B cell (primary cell): ENCODE measurements around the gene CREB5. TPM values are rescaled to one million over a fixed set of nuclear protein-coding genes. Genes with fewer than 3 reads are reported as not detected.

Experiments
- ATAC-seq: fragments of 200-7000 bp; cut with Tn5 transposase; one replicate; pipeline ENCODE4 v1.10.0; 2021; ENCODE audit warnings: low read depth, mild to moderate bottlenecking, moderate number of reproducible peaks, moderate library complexity
- CTCF ChIA-PET: fragments of 350-600 bp; sonication (Branson Sonifier 250); formaldehyde crosslinking; loops from one replicate; lab custom pipeline; 2021; ENCODE audit warnings: antibody characterized with exemption, inconsistent platforms; lab: Charles Lee
- POLR2A ChIA-PET: fragments of 350-600 bp; sonication (Branson Sonifier 250); formaldehyde crosslinking; loops from one replicate; lab custom pipeline; 2021; ENCODE audit warnings: antibody characterized with exemption; lab: Charles Lee
- DNase-seq: peaks from one replicate; pipeline ENCODE4 v3.0.0; 2013
- H2AFZ ChIP-seq: 2 replicates; pipeline ENCODE4 v1.6.1; 2012; ENCODE audit warnings: mild to moderate bottlenecking, low read depth, low read length; ENCODE audit not compliant: insufficient read depth, poor library complexity, severe bottlenecking
- H3K27ac ChIP-seq, 2 donors: 1 replicate in 1 of 2; 2 replicates in 1 of 2; pipeline ENCODE4 v1.5.1; 2012 to 2013; ENCODE audit warnings: low read length in 2 of 2, mild to moderate bottlenecking in 2 of 2, moderate library complexity in 1 of 2
- H3K27me3 ChIP-seq, 4 experiments: fragments of 200-600 bp in 1 of 4; sonication (generic) in 1 of 4; replicated peaks in 1 of 4; 1 replicate in 2 of 4; 2 replicates in 2 of 4; pipeline versions ENCODE4 v1.6.1 to v1.7.0; 2013 to 2016; ENCODE audit warnings: low read length in 3 of 4, mild to moderate bottlenecking in 2 of 4, mixed read lengths in 1 of 4, moderate library complexity in 1 of 4; ENCODE audit not compliant: insufficient read depth in 4 of 4, control insufficient read depth in 3 of 4; ENCODE audit errors: control extremely low read depth in 1 of 4
- H3K36me3 ChIP-seq, 2 experiments: replicated peaks in 1 of 2; 1 replicate in 1 of 2; 2 replicates in 1 of 2; pipeline versions ENCODE4 v1.6.1 to v1.7.1; 2013; ENCODE audit warnings: low read length in 1 of 2; ENCODE audit not compliant: insufficient read depth in 2 of 2, control insufficient read depth in 1 of 2; ENCODE audit errors: control extremely low read depth in 1 of 2, extremely low read depth in 1 of 2
- H3K4me1 ChIP-seq, 2 donors: fragments of 200-600 bp in 1 of 2; sonication (generic) in 1 of 2; 1 replicate in 1 of 2; 2 replicates in 1 of 2; pipeline versions ENCODE4 v1.5.1 to v1.6.1; 2013 to 2017; ENCODE audit warnings: low read length in 2 of 2; ENCODE audit not compliant: control insufficient read depth in 2 of 2, insufficient read depth in 2 of 2
- H3K4me2 ChIP-seq: replicated peaks from 2 replicates; pipeline ENCODE3; 2012; ENCODE audit warnings: mild to moderate bottlenecking, low read depth, low read length; ENCODE audit not compliant: poor library complexity, severe bottlenecking
- H3K4me3 ChIP-seq, 5 experiments: fragments of 200-600 bp in 1 of 5; sonication (generic) in 1 of 5; 1 replicate in 3 of 5; 2 replicates in 2 of 5; pipeline versions ENCODE4 v1.5.1 to v1.7.0; 2011 to 2016; ENCODE audit warnings: low read length in 4 of 5, mild to moderate bottlenecking in 4 of 5, low read depth in 2 of 5, control low read depth in 1 of 5, moderate library complexity in 1 of 5; ENCODE audit not compliant: insufficient read depth in 1 of 5; ENCODE audit errors: control extremely low read depth in 1 of 5, extremely low read depth in 1 of 5
- H3K79me2 ChIP-seq: fragments of 200-600 bp; sonication (generic); one replicate; pipeline ENCODE4 v1.6.0; 2016; ENCODE audit warnings: low read length; ENCODE audit not compliant: control insufficient read depth, insufficient read depth
- H3K9ac ChIP-seq: fragments of 200-600 bp; sonication (generic); 2 replicates; pipeline ENCODE4 v1.6.1; 2017; ENCODE audit warnings: mild to moderate bottlenecking, low read length, moderate library complexity
- H3K9me3 ChIP-seq, 3 donors: one replicate each; pipeline versions ENCODE4 v1.6.1 to v1.7.1; 2013; ENCODE audit warnings: low read length in 2 of 3; ENCODE audit not compliant: control insufficient read depth in 2 of 3, insufficient read depth in 1 of 3; ENCODE audit errors: control extremely low read depth in 1 of 3
- H4K20me1 ChIP-seq: 2 replicates; pipeline ENCODE4 v1.6.0; 2012; ENCODE audit warnings: mild to moderate bottlenecking, low read length; ENCODE audit not compliant: insufficient read depth, control insufficient read depth, poor library complexity, severe bottlenecking
- H3K27ac Mint-ChIP-seq: one replicate; pipeline ENCODE4 v1.8.0; 2021; ENCODE audit warnings: mixed read lengths
- H3K27me3 Mint-ChIP-seq: one replicate; pipeline ENCODE4 v1.8.0; 2021; ENCODE audit warnings: mixed read lengths
- H3K4me1 Mint-ChIP-seq: one replicate; pipeline ENCODE4 v1.8.0; 2021; ENCODE audit warnings: mixed read lengths
- H3K4me3 Mint-ChIP-seq: one replicate; pipeline ENCODE4 v1.8.0; 2021; ENCODE audit warnings: mixed read lengths
- H3K9me3 Mint-ChIP-seq: one replicate; pipeline ENCODE4 v1.8.0; 2022; ENCODE audit warnings: mixed read lengths; ENCODE audit not compliant: insufficient read depth
- EZH2 ChIP-seq: IDR thresholded peaks from 2 replicates; pipeline ENCODE4 v1.6.1; 2012; ENCODE audit warnings: borderline replicate concordance, low read depth, mild to moderate bottlenecking, moderate library complexity, low read length; ENCODE audit not compliant: insufficient read depth, poor library complexity, severe bottlenecking
- WGBS: methylation state at CpG from one replicate; pipeline ENCODE4 v1.1.5; 2013; ENCODE audit warnings: missing lambda C conversion rate; ENCODE audit not compliant: insufficient coverage; 5-methylcytosine and 5-hydroxymethylcytosine counted together
- intact Hi-C: fragments of 100-400 bp; cut with micrococcal nuclease; formaldehyde crosslinking; loops from one replicate; pipeline ENCODE4 v1.10.0; 2022
- polyA plus RNA-seq: library from polyadenylated mRNA; depleted of rRNA; stranded (reverse); fragments of >200 nt; gene quantifications from 2 replicates; pipeline ENCODE4 v1.2.3, GENCODE V29; 2012
- total RNA-seq, 2 donors: library from RNA; stranded (reverse); fragments of 120-200 nt in 1 of 2; gene quantifications; 1 replicate in 1 of 2; 2 replicates in 1 of 2; pipeline versions ENCODE4 v1.2.3 to v1.2.4, GENCODE V29; 2013 to 2022
- TF ChIP-seq, protein P1 (sequence below): fragments of 200-600 bp; IDR thresholded peaks from one replicate; pipeline ENCODE4 v1.8.0; 2022; ENCODE audit warnings: antibody characterized with exemption, mild to moderate bottlenecking

Gene CREB5
- total and polyA plus RNA-seq, 2 donors (not counting 1 experiment from before 2014, with no cell fraction given) = 0.05 to 0.95 TPM

DNA sequence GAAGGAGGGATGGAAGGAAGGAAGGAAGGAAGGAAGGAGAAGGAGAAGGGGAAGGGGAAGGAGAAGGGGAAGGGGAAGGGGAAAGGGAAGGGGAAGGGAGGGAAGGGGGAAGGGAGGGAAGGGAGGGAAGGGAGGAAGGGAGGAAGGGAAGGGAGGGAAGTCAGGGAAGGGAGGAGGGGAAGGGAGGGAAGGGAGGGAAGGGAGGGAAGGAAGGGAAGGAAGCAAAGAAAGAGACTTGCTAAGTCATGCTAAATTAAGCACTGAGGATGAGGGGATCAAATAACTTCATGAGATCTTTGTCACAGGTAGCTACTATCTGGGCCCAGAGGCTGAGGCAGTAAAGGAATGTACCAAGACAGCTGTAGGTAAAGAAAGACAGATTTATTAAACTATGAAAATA lies 429.4 kb downstream of the CREB5 start:
- TF ChIP-seq, protein P1, sequence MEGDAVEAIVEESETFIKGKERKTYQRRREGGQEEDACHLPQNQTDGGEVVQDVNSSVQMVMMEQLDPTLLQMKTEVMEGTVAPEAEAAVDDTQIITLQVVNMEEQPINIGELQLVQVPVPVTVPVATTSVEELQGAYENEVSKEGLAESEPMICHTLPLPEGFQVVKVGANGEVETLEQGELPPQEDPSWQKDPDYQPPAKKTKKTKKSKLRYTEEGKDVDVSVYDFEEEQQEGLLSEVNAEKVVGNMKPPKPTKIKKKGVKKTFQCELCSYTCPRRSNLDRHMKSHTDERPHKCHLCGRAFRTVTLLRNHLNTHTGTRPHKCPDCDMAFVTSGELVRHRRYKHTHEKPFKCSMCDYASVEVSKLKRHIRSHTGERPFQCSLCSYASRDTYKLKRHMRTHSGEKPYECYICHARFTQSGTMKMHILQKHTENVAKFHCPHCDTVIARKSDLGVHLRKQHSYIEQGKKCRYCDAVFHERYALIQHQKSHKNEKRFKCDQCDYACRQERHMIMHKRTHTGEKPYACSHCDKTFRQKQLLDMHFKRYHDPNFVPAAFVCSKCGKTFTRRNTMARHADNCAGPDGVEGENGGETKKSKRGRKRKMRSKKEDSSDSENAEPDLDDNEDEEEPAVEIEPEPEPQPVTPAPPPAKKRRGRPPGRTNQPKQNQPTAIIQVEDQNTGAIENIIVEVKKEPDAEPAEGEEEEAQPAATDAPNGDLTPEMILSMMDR = no peak
- TF ChIP-seq EZH2 = no peak
- H3K27me3 Mint-ChIP-seq = peaks cover 14% of the 10 kb centered on the region
- ATAC-seq (no peak), DNase-seq (no peak)
- no peak overlapping the region for H3K4me3 Mint-ChIP-seq
- no peaks in the 10 kb centered on the region for H3K4me1 ChIP-seq
- no peak overlapping the region for H3K9ac ChIP-seq
- no peak overlapping the region for H3K27ac Mint-ChIP-seq
- H4K20me1 ChIP-seq = no peaks in the 10 kb centered on the region
- H3K9me3 ChIP-seq = peaks cover 0 to 4% (median 0%) of the 10 kb centered on the region in 3 donors
- H3K4me1 Mint-ChIP-seq = no peaks in the 10 kb centered on the region
- intact Hi-C loops = no loop called here
- no peak overlapping the region for H2AFZ ChIP-seq
- H3K27ac ChIP-seq = no peak overlapping the region
- CTCF ChIA-PET = no interaction called here
- no peaks in the 10 kb centered on the region for H3K36me3 ChIP-seq
- no peak overlapping the region for H3K4me3 ChIP-seq
- no peak overlapping the region for H3K4me2 ChIP-seq
- POLR2A ChIA-PET = no interaction called here
- no peaks in the 10 kb centered on the region for H3K79me2 ChIP-seq
- no peaks in the 10 kb centered on the region for H3K9me3 Mint-ChIP-seq
- peaks cover 0 to 5% (median 2%) of the 10 kb centered on the region in 4 experiments for H3K27me3 ChIP-seq

DNA sequence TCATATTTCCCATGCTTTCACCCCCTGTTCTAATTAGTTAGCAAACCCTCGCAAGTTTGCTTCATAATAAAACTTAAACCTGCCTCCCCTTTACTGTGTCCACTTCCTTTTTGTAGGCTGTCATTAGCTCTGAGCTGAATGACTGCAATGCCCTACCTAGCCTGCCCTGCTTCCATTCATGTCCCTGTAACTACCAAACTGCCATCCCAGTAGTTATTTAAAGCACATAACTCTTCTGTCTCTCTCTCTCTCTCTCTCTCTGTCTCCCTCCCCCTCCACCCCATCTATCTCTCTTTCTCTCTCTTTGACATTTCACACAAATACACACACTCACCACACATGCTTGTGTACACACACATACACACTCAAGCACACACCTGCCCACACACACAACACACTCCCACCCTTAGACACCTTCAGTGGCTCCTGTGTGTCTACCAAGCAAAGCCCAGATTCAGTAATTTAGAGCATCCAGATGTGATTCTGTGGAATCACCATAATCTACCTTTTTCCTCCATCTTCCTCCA lies 430.5 kb downstream of the CREB5 start:
- Mint-ChIP-seq H3K27ac (no peak overlapping the region), H3K4me1 (no peaks in the 10 kb centered on the region), H3K9me3 (no peaks in the 10 kb centered on the region), H3K27me3 (peaks cover 14% of the 10 kb centered on the region), H3K4me3 (no peak overlapping the region)
- Histone ChIP-seq H3K4me1 (no peaks in the 10 kb centered on the region), H3K36me3 (no peaks in the 10 kb centered on the region), H3K27me3 (peaks cover 0 to 8% (median 2%) of the 10 kb centered on the region in 4 experiments), H3K4me3 (no peak overlapping the region), H3K9ac (no peak overlapping the region), H2AFZ (no peak overlapping the region), H3K9me3 (peaks cover 0 to 4% (median 0%) of the 10 kb centered on the region in 3 donors), H3K79me2 (no peaks in the 10 kb centered on the region), H4K20me1 (no peaks in the 10 kb centered on the region), H3K4me2 (no peak overlapping the region), H3K27ac (no peak overlapping the region)
- no peak for ATAC-seq
- POLR2A ChIA-PET = interaction anchor here (0.7 kb wide), 1 partner anchor 23 kb away, joined by 3 read pairs; no protein-coding TSS in a partner anchor
- no peak for TF ChIP-seq EZH2
- TF ChIP-seq, protein P1 = no peak
- DNase-seq = no peak
- intact Hi-C loops = no loop called here
- CTCF ChIA-PET = no interaction called here
- 81% methylated on average over 1 of the region's 1 CpG for WGBS
